Adrenal gland (tissue), 19 donors: ENCODE measurements around the gene BCDIN3D. TPM values are rescaled to one million over a fixed set of nuclear protein-coding genes. Genes with fewer than 3 reads are reported as not detected.

ENCODE experiments used
- DNase-seq, 7 donors: peaks; one replicate each; pipeline ENCODE4 v3.0.0-alpha.2; 2019 to 2020
- H3K27ac ChIP-seq, 5 donors: fragments of 200-600 bp; sonication (generic) in 4 of 5; 1 replicate in 3 of 5; 2 replicates in 2 of 5; pipeline versions ENCODE4 v1.5.1 to v1.8.0; 2016 to 2020; ENCODE audit warnings: mild to moderate bottlenecking in 1 of 5
- H3K27me3 ChIP-seq: fragments of 200-600 bp; 2 replicates; pipeline ENCODE4 v1.8.0; 2021
- H3K36me3 ChIP-seq, 2 donors: fragments of 200-600 bp; replicated peaks in 1 of 2; 1 replicate in 1 of 2; 2 replicates in 1 of 2; pipeline versions ENCODE4 v1.5.1 to v1.8.0; 2018 to 2022
- H3K4me1 ChIP-seq, 2 donors: fragments of 200-600 bp; replicated peaks in 1 of 2; 1 replicate in 1 of 2; 2 replicates in 1 of 2; pipeline versions ENCODE4 v1.5.1 to v1.8.0; 2018 to 2021
- H3K4me3 ChIP-seq, 4 donors: fragments of 200-600 bp; sonication (generic) in 3 of 4; one replicate each; pipeline ENCODE4 v1.5.1; 2016 to 2018
- H3K9me3 ChIP-seq, 3 donors: fragments of 200-600 bp; sonication (generic) in 1 of 3; replicated peaks in 1 of 3; 1 replicate in 2 of 3; 2 replicates in 1 of 3; pipeline versions ENCODE4 v1.5.1 to v1.8.0; 2016 to 2021
- CTCF ChIP-seq, 6 experiments: fragments of 450-650 bp in 4 of 6; fragments of 200-600 bp in 2 of 6; sonication (generic) in 1 of 6; IDR thresholded peaks; 1 replicate in 5 of 6; 2 replicates in 1 of 6; pipeline versions ENCODE4 v1.5.1 to v1.8.0; 2016 to 2021; ENCODE audit warnings: antibody characterized with exemption in 6 of 6, mild to moderate bottlenecking in 2 of 6, moderate library complexity in 1 of 6
- POLR2A ChIP-seq, 2 donors: fragments of 450-650 bp; IDR thresholded peaks; one replicate each; pipeline ENCODE4 v1.6.1; 2017; ENCODE audit warnings: antibody characterized with exemption in 2 of 2, mild to moderate bottlenecking in 2 of 2, moderate library complexity in 1 of 2
- WGBS, 4 donors: extraction: QIAGEN DNeasy Blood & Tissue Kit in 2 of 4; methylation state at CpG; one replicate each; pipeline versions ENCODE4 v1.1.5 to v1.1.7; 2013 to 2017; 5-methylcytosine and 5-hydroxymethylcytosine counted together
- intact Hi-C, 2 donors: fragments of 100-400 bp; cut with DNase I; formaldehyde crosslinking; loops; one replicate each; pipeline versions ENCODE4 v1.14.1 to v1.15.0; 2022 to 2023
- long read RNA-seq, 10 donors: library from polyadenylated mRNA in 3 of 10; unstranded in 2 of 10; stranded (forward) in 1 of 10; transcript quantifications; one replicate each; pipeline ENCODE4 v2.0.0 and lab custom pipeline, GENCODE V29; 2021 to 2026
- polyA plus RNA-seq, 3 donors: library from polyadenylated mRNA; stranded (reverse); fragments of 200-250 nt in 2 of 3; fragments of 350-450 nt in 1 of 3; fragmentation: Illumina TruSeq in 1 of 3; extraction: RNeasy Lipid Tissue Mini Kit (QIAGEN cat#74804) in 1 of 3; gene quantifications; one replicate each; pipeline ENCODE4 v1.2.3, GENCODE V29; 2013 to 2014
- total RNA-seq, 9 donors: library from RNA; depleted of rRNA in 4 of 9; stranded (reverse); fragments of >200 nt in 4 of 9; fragments of 120-200 nt in 1 of 9; fragmentation: NEBNext Ultra II Directional in 1 of 9; extraction: Animal tissue kit (Norgen Biotek cat#: 25700) in 1 of 9; gene quantifications; one replicate each; pipeline versions ENCODE4 v1.1.0 to v1.2.4, GENCODE V29; 2013 to 2023
- donor health status: healthy with polysubstance abuse.
- donor health status: Bipolar disorder and iron deficiency.
- donor health status: DM: yes; HTN: yes; CAD: no.
- donor health status: DM: no; HTN: no; CAD: no.
- donor health status: DM: no; HTN: no; CAD: no.
- donor health status: DM: yes; HTN: yes; CAD: no.

The BCDIN3D gene
- total RNA-seq (1 to 10 TPM; 1.9 to 8.9 (median 4.9) TPM), polyA plus RNA-seq (1 to 10 TPM; 2.4 to 8.1 (median 3.4) TPM)
- long read RNA-seq, donor 1, partial matches to known transcripts = 0 of 4 reads
- long read RNA-seq, donor 1, other reads (novel, unspliced or antisense) = 0 of 4 reads
- long read RNA-seq, donor 2, partial matches to known transcripts = 0 of 2 reads
- long read RNA-seq, donor 2, other reads (novel, unspliced or antisense) = 0 of 2 reads
- long read RNA-seq, donor 3, partial matches to known transcripts = 0 of 1 reads
- long read RNA-seq, donor 3, other reads (novel, unspliced or antisense) = 0 of 1 reads
- long read RNA-seq, donor 4, partial matches to known transcripts = 0 of 1 reads
- long read RNA-seq, donor 4, other reads (novel, unspliced or antisense) = 0 of 1 reads
- long read RNA-seq, donor 5, partial matches to known transcripts = 0 of 4 reads
- long read RNA-seq, donor 5, other reads (novel, unspliced or antisense) = 0 of 4 reads
- long read RNA-seq, donor 6, transcript BCDIN3D-201 (2 exons, 3,253 nt) = major isoform, 6 of 6 reads
- long read RNA-seq, donor 6, partial matches to known transcripts = 0 of 6 reads
- long read RNA-seq, donor 6, other reads (novel, unspliced or antisense) = 0 of 6 reads
- long read RNA-seq, donor 7, partial matches to known transcripts = 0 of 2 reads
- long read RNA-seq, donor 7, other reads (novel, unspliced or antisense) = 0 of 2 reads
- long read RNA-seq, donor 8, partial matches to known transcripts = 0 of 2 reads
- long read RNA-seq, donor 8, other reads (novel, unspliced or antisense) = 0 of 2 reads
- long read RNA-seq, donor 9, partial matches to known transcripts = 0 of 2 reads
- long read RNA-seq, donor 9, other reads (novel, unspliced or antisense) = 0 of 2 reads
- long read RNA-seq, donor 10, partial matches to known transcripts = 0 of 2 reads
- long read RNA-seq, donor 10, other reads (novel, unspliced or antisense) = 0 of 2 reads

- intact Hi-C loops = loop anchor here in 1 of 2 donors (10.0 kb wide), 1 partner anchor 68 kb away; no protein-coding TSS in a partner anchor
- TF ChIP-seq CTCF (IDR thresholded peaks at IDR 0.05) (no peak), POLR2A (IDR thresholded peaks at IDR 0.05) (peak; percentile 55 to 87)
- H3K27ac ChIP-seq = peak within 1 kb of the TSS; percentile 82 to 88 (median 84)
- no peaks in the 10 kb centered on the region for H3K9me3 ChIP-seq
- H3K36me3 ChIP-seq = no peaks in the 10 kb centered on the region
- peak within 1 kb of the TSS; percentile 17 to 71 (median 56) for H3K4me3 ChIP-seq
- DNase-seq = peak; percentile 89 to 95 (median 93)
- 0 to 1% (median 1%) methylated on average over 21 to 55 of the region's 55 CpGs for WGBS, 4 donors
- peaks cover 8 to 23% of the 10 kb centered on the region in 2 donors for H3K4me1 ChIP-seq
- no peaks in the 10 kb centered on the region for H3K27me3 ChIP-seq
These were observed at the start of gene BCDIN3D for GRCh38 chr12:49842519-49843352. Gene BCDIN3D, minus strand, starts transcription at chr12:49843106. Its CDS starts 19 bp downstream, at chr12:49843087.

- no peak for DNase-seq
- 80 to 83% (median 82%) methylated on average over 10 of the region's 10 CpGs for WGBS, 4 donors
- peaks cover 0 to 21% of the 10 kb centered on the region in 2 donors for H3K4me1 ChIP-seq
- TF ChIP-seq CTCF (IDR thresholded peaks at IDR 0.05) (no peak), POLR2A (IDR thresholded peaks at IDR 0.05) (no peak)
- intact Hi-C loops = no loop called here
- no peaks in the 10 kb centered on the region for H3K9me3 ChIP-seq
- no peak overlapping the region for H3K4me3 ChIP-seq
- H3K27ac ChIP-seq = no peak overlapping the region
- no peaks in the 10 kb centered on the region for H3K27me3 ChIP-seq
- no peaks in the 10 kb centered on the region for H3K36me3 ChIP-seq
These were observed 49.3 kb upstream of the BCDIN3D start for GRCh38 chr12:49892084-49892731.

GRCh38 chr12:49891476-49891875, 48.6 kb upstream of the BCDIN3D start:
- DNase-seq = no peak
- H3K9me3 ChIP-seq = no peaks in the 10 kb centered on the region
- WGBS, 4 donors = 61 to 74% (median 68%) methylated on average over 6 of the region's 6 CpGs
- H3K4me1 ChIP-seq = peaks cover 0 to 17% of the 10 kb centered on the region in 2 donors
- H3K27ac ChIP-seq = no peak overlapping the region
- no peaks in the 10 kb centered on the region for H3K36me3 ChIP-seq
- H3K27me3 ChIP-seq = no peaks in the 10 kb centered on the region
- H3K4me3 ChIP-seq = no peak overlapping the region
- TF ChIP-seq CTCF (IDR thresholded peaks at IDR 0.05) (no peak), POLR2A (IDR thresholded peaks at IDR 0.05) (no peak)
- intact Hi-C loops = no loop called here
